ENCODE results near the gene ZMYND12. TPM values are rescaled to one million over a fixed set of nuclear protein-coding genes. Genes with fewer than 3 reads are reported as not detected.
"Not testable (repeated sequence)": the region's sequence is repeated elsewhere in the genome, so short reads cannot be mapped to it uniquely, and the experiment has no call there.

The ZMYND12 gene
- 1.1 TPM for total RNA-seq (ENCODE audit: unreplicated experiment)
- long read RNA-seq, result 0 reads

GRCh38 chr1:42456010-42456753 is at the start of gene ZMYND12, which contains the start of gene PPCS:
Gene ZMYND12, minus strand, starts transcription at chr1:42456022. Its CDS starts 25 bp downstream, at chr1:42455997.
Gene PPCS, plus strand, starts transcription at chr1:42456543. Its CDS starts 23 bp downstream, at chr1:42456566.
- Mint-ChIP-seq H3K27me3 (ENCODE audit: unreplicated experiment) (peaks cover 18% of the 10 kb centered on the region), H3K27ac (ENCODE audit: unreplicated experiment) (peak within 1 kb of the TSS; percentile 89), H3K36me3 (ENCODE audit: low read depth, unreplicated experiment) (no peaks in the 10 kb centered on the region), H3K4me3 (ENCODE audit: unreplicated experiment) (peak within 1 kb of the TSS; percentile 93), H3K4me1 (ENCODE audit: unreplicated experiment) (peaks cover 13% of the 10 kb centered on the region), H3K9me3 (ENCODE audit: unreplicated experiment) (no peaks in the 10 kb centered on the region)
- peak; percentile 78 for DNase-seq (ENCODE audit: low spot score)
- TF ChIP-seq, protein P1, sequence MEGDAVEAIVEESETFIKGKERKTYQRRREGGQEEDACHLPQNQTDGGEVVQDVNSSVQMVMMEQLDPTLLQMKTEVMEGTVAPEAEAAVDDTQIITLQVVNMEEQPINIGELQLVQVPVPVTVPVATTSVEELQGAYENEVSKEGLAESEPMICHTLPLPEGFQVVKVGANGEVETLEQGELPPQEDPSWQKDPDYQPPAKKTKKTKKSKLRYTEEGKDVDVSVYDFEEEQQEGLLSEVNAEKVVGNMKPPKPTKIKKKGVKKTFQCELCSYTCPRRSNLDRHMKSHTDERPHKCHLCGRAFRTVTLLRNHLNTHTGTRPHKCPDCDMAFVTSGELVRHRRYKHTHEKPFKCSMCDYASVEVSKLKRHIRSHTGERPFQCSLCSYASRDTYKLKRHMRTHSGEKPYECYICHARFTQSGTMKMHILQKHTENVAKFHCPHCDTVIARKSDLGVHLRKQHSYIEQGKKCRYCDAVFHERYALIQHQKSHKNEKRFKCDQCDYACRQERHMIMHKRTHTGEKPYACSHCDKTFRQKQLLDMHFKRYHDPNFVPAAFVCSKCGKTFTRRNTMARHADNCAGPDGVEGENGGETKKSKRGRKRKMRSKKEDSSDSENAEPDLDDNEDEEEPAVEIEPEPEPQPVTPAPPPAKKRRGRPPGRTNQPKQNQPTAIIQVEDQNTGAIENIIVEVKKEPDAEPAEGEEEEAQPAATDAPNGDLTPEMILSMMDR (IDR thresholded peaks at IDR 0.05; ENCODE audit: unreplicated experiment), result no peak

DNA sequence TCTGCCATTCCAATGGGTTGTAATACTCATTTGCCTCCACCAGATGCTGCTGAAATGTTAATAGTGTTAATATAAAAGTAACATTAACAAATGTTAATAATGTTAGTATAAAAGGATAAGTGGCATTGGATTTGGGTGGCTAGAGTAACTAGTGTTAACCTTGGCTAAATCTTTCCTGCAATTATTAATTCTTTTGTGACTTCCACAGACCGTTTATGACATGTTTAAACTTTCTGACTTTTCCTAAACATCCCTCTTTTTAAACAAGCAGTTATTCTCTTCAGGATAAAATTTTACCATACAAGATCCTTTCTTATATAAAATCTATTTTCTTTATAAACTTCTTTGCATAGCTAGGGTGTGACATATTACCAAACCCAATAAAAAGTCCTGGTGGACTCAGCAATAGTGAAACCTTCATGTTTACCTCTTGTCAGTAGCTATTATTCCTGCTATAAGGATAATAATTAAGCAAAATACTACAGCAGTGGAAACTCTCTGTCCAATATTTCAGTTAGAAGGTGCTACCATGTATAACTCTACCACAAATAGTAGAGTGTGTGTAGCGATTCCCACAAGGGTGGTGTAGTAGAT is 48.8 kb upstream of the ZMYND12 start:
- Mint-ChIP-seq H3K4me3 (ENCODE audit: unreplicated experiment) (no peak overlapping the region), H3K36me3 (ENCODE audit: low read depth, unreplicated experiment) (peaks cover 30% of the 10 kb centered on the region), H3K9me3 (ENCODE audit: unreplicated experiment) (peaks cover 20% of the 10 kb centered on the region), H3K4me1 (ENCODE audit: unreplicated experiment) (no peaks in the 10 kb centered on the region), H3K27me3 (ENCODE audit: unreplicated experiment) (peaks cover 6% of the 10 kb centered on the region), H3K27ac (ENCODE audit: unreplicated experiment) (no peak overlapping the region)
- TF ChIP-seq, protein P1 (IDR thresholded peaks at IDR 0.05; ENCODE audit: unreplicated experiment), result no peak
- DNase-seq (ENCODE audit: low spot score), result no peak

- Mint-ChIP-seq H3K36me3 (ENCODE audit: low read depth, unreplicated experiment) (peaks cover 27% of the 10 kb centered on the region), H3K4me3 (ENCODE audit: unreplicated experiment) (peak overlapping the region; percentile 79), H3K9me3 (ENCODE audit: unreplicated experiment) (peaks cover 20% of the 10 kb centered on the region)
- not testable (repeated sequence) for H3K27me3 Mint-ChIP-seq (ENCODE audit: unreplicated experiment); H3K4me1 Mint-ChIP-seq (ENCODE audit: unreplicated experiment); DNase-seq (ENCODE audit: low spot score); H3K27ac Mint-ChIP-seq (ENCODE audit: unreplicated experiment)
These were observed 46.2 kb upstream of the ZMYND12 start for GRCh38 chr1:42502031-42502430.

DNA sequence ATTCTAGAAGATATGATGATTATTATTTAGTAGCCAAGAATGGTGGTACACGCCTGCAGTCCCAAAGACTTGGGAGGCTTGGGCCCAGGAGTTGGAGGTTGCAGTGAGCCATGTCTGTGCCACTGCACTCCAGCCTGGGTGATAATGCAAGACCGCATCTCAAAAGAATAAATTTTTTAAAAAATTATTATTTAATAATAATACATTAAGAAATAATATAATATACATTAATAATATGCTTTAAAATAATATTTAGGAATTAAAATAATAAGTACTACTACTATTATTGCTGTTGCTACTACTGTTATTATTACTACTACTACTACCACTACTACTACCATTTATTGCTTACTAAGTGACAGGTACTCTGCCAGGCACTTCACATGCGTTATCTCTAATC is 34.4 kb upstream of the ZMYND12 start:
- Mint-ChIP-seq H3K4me3 (ENCODE audit: unreplicated experiment) (no peak overlapping the region), H3K9me3 (ENCODE audit: unreplicated experiment) (no peaks in the 10 kb centered on the region), H3K27me3 (ENCODE audit: unreplicated experiment) (peaks cover 1% of the 10 kb centered on the region), H3K36me3 (ENCODE audit: low read depth, unreplicated experiment) (peaks cover 3% of the 10 kb centered on the region), H3K4me1 (ENCODE audit: unreplicated experiment) (no peaks in the 10 kb centered on the region), H3K27ac (ENCODE audit: unreplicated experiment) (no peak overlapping the region)
- TF ChIP-seq, protein P1 (IDR thresholded peaks at IDR 0.05; ENCODE audit: unreplicated experiment), result no peak
- DNase-seq (ENCODE audit: low spot score), result no peak

DNA sequence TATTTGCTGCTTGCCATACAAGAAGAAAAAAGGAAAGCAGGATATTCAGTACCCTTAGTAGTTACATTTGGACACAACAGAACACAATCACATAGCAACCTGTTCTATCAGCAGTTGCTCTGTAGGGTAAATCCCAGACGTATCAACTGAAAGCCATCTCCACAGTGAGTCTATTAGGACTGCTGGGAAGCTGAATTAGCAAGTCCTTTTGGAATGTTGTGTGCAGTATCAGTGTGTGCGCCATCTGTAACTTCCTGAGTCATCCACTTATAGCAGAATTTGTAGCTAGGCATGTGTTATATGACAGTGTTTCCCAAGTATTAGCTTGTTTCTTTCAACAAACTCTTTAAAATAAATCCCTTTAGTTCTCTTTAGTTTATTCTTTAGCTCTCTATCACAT is 28.6 kb upstream of the ZMYND12 start:
- Mint-ChIP-seq H3K9me3 (ENCODE audit: unreplicated experiment) (no peaks in the 10 kb centered on the region), H3K27ac (ENCODE audit: unreplicated experiment) (no peak overlapping the region), H3K36me3 (ENCODE audit: low read depth, unreplicated experiment) (no peaks in the 10 kb centered on the region), H3K27me3 (ENCODE audit: unreplicated experiment) (no peaks in the 10 kb centered on the region), H3K4me1 (ENCODE audit: unreplicated experiment) (no peaks in the 10 kb centered on the region), H3K4me3 (ENCODE audit: unreplicated experiment) (no peak overlapping the region)
- TF ChIP-seq, protein P1 (IDR thresholded peaks at IDR 0.05; ENCODE audit: unreplicated experiment), result no peak
- no peak for DNase-seq (ENCODE audit: low spot score)

Data from endothelial cell (in vitro differentiated cells).